Endometrium (tissue), 2 donors: ENCODE measurements around the gene UQCR11.

ENCODE experiments used
- FAIRE-seq: peaks from 2 replicates; lab custom pipeline; 2012; peaks lifted over from hg19 to GRCh38; lab: Jason Lieb, UNC
- donor health status: control.
- donor health status: control.

UQCR11 gene

GRCh38 chr19:1634938-1635243 lies 29.6 kb upstream of the UQCR11 start:
- FAIRE-seq: no peak

GRCh38 chr19:1634242-1634937 lies 29.1 kb upstream of the UQCR11 start:
- no peak for FAIRE-seq

GRCh38 chr19:1633269-1633826 lies 28.1 kb upstream of the UQCR11 start:
- no peak for FAIRE-seq

- no peak for FAIRE-seq
Observed at GRCh38 chr19:1632462-1633268, 27.4 kb upstream of the UQCR11 start.

- FAIRE-seq: no peak
Observed at GRCh38 chr19:1631557-1632100, 26.4 kb upstream of the UQCR11 start.

- FAIRE-seq: no peak
Observed at GRCh38 chr19:1630811-1631210, 25.5 kb upstream of the UQCR11 start.

- no peak for FAIRE-seq
Observed at GRCh38 chr19:1630012-1630411, 24.8 kb upstream of the UQCR11 start.

- FAIRE-seq: no peak
Observed at GRCh38 chr19:1629256-1629808, 24.1 kb upstream of the UQCR11 start.

- FAIRE-seq: no peak
Observed at GRCh38 chr19:1627194-1627593, 21.9 kb upstream of the UQCR11 start.

GRCh38 chr19:1626417-1627010 lies 21.3 kb upstream of the UQCR11 start:
- FAIRE-seq: no peak

GRCh38 chr19:1624458-1624857 lies 19.2 kb upstream of the UQCR11 start:
- no peak for FAIRE-seq

GRCh38 chr19:1622541-1622940 lies 17.3 kb upstream of the UQCR11 start:
- no peak for FAIRE-seq

GRCh38 chr19:1622007-1622406 lies 16.7 kb upstream of the UQCR11 start:
- no peak for FAIRE-seq

GRCh38 chr19:1621574-1621973 lies 16.3 kb upstream of the UQCR11 start:
- no peak for FAIRE-seq

GRCh38 chr19:1621021-1621420 lies 15.8 kb upstream of the UQCR11 start:
- FAIRE-seq: no peak

- FAIRE-seq: no peak
Observed at GRCh38 chr19:1620502-1620901, 15.2 kb upstream of the UQCR11 start.

- no peak for FAIRE-seq
Observed at GRCh38 chr19:1619703-1620102, 14.4 kb upstream of the UQCR11 start.

- no peak for FAIRE-seq
Observed at GRCh38 chr19:1619094-1619439, 13.8 kb upstream of the UQCR11 start.

- no peak for FAIRE-seq
Observed at GRCh38 chr19:1618157-1619093, 13.2 kb upstream of the UQCR11 start.

GRCh38 chr19:1616875-1617274 lies 11.6 kb upstream of the UQCR11 start:
- no peak for FAIRE-seq

- FAIRE-seq: no peak
Observed at GRCh38 chr19:1616396-1616795, 11.1 kb upstream of the UQCR11 start.
